GM21526 (cell line): ENCODE data around the gene DUSP16.
"Not testable (repeated sequence)": the region's sequence is repeated elsewhere in the genome, so short reads cannot be mapped to it uniquely, and the experiment has no call there.

ENCODE experiments used
- ATAC-seq: cut with Tn5 transposase; IDR thresholded peaks from one replicate; pipeline ENCODE4 v1.9.1; 2021; ENCODE audit warnings: moderate library complexity; ENCODE audit not compliant: unreplicated experiment, low FRiP score

The DUSP16 gene

DNA sequence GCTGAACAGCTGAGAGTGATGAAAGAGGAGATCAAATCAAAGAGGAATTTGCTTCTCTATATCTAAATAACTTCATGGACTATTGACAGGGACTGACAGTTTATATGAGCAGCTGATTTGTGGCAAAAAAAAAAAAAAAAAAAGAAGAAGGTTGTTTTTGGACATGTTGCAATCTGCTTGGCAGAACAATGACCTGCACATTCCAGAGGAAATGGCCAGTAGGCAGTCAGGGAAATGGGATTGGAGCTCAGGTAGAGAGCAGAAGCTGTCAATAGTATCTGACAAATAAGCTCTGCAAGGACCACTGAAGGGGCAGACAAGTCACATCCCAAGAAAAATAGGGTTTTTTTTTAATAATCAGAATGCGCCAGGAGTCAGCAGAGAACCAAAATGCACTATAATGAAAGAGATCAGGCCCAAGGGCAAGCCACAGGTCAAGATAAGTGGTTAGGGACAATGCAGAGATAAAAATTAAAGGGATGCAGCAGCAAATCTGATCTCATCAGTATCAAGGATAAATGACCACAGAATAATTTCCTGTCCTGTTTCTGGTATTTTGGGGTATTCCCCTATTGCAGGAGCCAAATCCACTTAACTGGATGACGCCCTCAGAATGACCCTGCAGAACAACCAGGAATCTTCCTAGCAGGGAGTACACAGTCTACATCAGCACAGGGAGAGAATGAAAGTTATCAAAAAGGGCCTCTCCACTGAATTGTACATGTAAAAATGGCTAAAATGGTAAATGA lies 22.6 kb upstream of the DUSP16 start:
- no peak for ATAC-seq

GRCh38 chr12:12583510-12584178 lies 21.0 kb upstream of the DUSP16 start:
- no peak for ATAC-seq

GRCh38 chr12:12582895-12583303 lies 20.2 kb upstream of the DUSP16 start:
- peak; percentile 88 for ATAC-seq

DNA sequence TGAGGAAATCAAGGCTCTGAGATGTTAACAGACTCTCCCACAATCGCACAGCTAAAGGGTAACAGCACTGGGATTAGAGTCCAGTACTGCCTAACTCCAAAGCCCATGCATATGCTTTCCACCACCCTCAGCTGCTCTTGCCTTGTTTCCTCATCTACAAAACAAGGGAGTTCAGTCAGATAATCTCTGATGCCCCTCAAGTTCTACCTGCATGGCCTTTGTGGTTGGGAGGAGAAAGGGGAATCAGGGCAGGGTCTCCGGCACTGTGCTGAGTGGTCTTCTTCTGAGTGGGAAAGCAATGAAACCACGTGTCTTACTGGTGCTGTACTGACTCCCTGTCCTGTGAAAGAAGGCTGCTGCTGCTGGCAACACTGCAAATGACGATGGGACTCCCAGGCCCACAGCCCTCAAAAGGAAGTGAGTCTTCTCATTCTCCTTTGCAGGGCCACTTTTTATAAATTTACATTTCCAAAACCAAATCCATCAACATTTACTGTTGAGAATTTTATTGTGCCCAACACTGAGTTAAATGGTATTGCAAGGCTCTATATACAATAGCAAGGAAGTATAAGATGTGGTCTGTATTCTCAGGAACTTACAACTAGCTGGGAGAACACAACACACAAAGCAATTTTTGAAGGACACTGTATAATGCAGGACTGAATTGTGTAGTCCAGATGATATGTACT lies 19.7 kb upstream of the DUSP16 start:
- peak; percentile 31 for ATAC-seq

DNA sequence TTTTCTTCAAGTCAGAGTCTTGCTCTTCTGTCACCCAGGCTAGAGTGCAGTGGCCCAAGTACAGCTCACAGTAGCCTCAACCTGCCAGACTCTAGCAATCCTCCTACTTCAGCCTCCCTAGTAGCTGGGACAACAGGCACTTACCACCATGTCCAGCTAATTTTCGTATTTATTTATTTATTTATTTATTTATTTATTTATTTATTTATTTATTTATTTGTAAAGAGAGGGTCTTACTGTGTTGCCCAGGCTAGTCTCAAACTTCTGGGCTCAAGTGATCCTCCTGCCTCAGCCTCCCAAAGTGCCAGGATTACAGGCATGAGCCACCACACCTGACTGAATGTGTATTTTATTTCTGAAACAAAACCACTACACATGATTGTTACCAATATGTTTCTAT lies 18.1 kb upstream of the DUSP16 start:
- ATAC-seq = not testable (repeated sequence)

DNA sequence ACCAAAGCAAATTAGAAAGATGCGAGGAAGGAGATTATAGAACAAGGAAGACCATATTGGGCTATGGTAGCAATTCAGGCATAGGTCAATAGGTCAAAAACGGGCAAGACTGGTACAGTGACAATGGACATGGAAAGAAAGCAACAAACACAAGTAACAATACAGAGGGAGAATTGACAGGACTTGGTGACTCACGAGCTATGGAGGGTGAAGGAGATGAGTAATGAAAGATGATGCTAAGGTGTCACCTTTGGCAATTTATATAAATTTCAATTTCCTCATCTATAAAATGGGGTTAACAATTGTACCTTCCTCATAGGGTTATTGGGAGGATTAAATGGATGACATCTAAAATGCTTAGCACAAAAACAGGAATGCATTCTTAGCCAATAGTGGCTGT lies 15.1 kb upstream of the DUSP16 start:
- ATAC-seq = no peak

DNA sequence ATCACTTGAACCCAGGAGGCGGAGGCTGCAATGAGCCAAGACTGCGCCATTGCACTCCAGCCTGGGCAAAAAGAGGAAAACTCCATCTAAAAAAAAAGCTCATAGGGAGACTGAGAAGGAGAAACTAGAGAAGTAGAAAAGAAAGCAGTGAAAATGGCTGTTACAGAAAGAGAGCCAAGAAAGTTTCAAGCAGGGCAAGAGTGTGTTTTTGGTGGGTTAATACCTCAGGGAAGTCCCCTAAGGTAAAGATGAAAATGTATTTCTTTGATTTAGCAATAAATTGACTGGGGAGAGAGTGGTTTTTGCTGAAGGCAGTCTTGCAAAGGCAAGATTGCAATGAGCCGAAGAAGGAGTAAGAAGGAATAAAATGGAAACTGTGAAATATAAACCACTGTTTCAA lies 10.0 kb upstream of the DUSP16 start:
- ATAC-seq = no peak

GRCh38 chr12:12565971-12566370 lies 3.3 kb upstream of the DUSP16 start:
- not testable (repeated sequence) for ATAC-seq

DNA sequence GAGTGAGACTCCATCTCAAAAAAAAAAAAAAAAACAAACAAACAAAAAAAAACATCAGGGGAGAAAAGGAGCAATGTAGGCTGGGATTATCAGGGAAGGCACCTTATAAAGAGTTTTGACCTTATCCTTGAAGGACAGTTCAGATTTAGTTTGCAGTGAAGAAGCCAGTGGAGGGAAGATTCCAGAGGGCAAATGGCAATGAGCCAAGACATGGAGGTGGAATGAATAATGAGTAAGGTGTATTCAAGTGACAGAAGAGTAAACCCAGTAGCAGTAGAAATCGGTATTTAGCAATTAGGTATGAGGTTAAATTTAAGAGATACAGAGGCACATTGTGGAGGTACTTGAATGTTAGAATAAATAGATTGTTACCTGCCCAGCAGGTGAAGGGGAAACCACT lies 2.2 kb upstream of the DUSP16 start:
- no peak for ATAC-seq

DNA sequence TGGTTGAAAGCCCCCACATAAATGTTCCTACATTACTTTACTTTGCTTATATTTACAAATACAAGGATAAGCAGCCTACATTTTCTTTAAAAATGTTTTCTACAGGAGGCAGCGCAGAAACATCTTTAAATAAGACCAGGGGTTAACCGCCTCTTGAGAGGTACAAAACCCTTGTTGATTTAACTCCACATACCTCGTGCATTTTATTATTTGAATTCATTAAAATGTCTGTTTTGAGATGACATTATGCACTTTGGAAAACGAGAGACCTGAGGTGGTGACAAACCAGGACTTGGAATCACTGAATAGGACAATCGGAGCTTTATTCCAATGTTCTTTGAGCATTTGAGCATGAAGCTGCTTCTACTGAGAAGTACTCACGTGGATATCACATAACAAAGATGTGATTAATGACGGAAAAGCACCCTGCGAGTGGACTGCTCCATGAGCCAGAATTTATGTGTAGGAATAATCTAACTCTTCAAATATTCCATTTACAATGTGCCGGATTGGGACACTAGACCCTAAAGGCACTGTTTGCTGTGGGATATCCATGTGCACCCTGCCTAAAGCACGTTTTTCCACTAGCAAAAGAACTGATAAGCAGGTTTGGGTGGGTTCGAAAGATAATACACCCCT lies 746 bp upstream of the DUSP16 start:
- no peak for ATAC-seq

DNA sequence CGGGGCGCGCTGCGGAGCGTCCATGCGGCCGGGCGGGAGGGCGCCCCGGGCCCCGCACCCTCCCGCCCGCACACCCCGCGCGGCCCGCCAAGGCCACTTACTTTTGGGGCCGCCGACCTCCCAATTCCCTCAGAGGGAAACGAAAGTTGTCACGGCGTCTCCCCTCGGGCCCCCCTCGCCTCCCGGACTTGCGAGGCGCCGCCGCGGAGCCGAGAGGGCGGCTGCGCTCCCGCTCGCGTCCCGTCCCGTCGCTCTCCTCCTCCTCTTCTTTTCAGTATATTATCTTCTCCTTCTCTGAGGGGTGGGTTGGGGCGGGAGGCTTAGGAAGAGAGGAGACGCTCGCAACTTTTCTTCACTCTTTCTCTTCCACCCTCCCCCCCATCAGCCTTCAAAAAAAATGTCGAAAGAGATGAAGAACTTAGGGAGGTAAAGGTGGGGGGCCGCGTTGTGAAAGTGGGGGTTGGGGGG lies 613 bp downstream of the DUSP16 start:
- ATAC-seq = no peak

- no peak for ATAC-seq
Measured at GRCh38 chr12:12561371-12562015, 1.2 kb downstream of the DUSP16 start.

DNA sequence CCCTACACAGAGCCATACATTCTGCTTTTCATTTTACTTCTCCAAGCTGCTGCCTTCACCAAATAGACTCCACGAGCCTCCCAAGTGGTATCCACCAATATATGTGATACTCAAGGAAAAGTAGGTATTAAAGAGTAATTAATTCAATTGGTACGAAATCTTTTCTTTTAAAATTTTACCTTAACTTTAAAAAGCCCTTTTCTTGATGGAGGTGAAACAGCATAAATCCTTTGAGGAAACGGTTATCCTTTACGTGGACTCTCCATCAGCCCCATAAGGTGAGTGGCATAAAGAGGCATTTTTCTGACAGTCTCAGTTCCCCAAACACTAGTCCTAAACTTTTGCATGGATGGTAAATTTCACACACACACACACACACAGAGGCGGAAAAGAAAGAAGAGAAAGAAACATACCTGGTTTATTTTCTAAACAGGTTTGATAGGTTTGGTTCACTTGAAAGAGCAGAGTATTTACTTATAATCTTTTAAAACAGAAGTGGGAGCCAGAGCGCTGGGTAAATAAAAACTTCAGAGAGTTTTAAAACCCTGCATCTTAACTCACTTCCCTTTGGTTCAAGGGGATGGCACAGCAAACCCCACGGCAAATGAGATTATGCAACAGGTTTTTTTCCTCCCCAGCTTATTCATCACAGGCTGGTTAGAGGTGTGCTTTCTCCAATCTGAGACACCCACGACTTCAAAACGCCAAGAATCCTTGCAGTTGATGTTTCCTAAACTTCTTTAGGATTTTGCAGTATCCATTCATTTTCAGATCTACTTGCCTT lies 1.9 kb downstream of the DUSP16 start:
- ATAC-seq = no peak

DNA sequence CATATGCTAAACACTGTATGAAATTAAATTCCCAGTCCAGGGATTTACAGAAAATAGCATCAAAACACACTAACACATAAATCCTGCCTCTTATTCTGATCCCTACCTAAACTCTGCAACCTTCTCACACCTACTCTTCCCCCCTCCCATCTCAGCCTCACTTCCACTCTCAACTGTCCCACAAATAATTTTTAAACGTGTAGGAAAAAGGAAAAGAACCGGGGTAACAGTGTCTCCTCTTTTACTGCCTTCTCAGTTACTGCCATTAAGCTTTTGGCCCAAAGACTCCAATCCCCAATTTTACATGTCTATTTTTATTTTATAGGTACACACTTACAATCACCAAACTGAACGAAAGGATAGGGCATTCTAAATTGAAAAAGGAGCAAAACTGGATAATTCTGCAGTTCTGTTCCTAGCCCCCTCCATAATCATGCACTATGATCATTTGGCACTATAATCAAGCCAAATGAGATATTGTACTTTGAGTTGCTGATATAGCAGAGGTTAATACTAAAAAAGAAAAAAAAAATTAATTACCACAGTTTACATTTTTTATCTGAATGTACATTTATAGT lies 2.9 kb downstream of the DUSP16 start:
- ATAC-seq = no peak

- ATAC-seq = no peak
Measured at GRCh38 chr12:12558291-12558690, 4.4 kb downstream of the DUSP16 start.

- ATAC-seq = no peak
Measured at GRCh38 chr12:12557733-12558132, 4.9 kb downstream of the DUSP16 start.

GRCh38 chr12:12555656-12556055 lies 7.0 kb downstream of the DUSP16 start:
- no peak for ATAC-seq

DNA sequence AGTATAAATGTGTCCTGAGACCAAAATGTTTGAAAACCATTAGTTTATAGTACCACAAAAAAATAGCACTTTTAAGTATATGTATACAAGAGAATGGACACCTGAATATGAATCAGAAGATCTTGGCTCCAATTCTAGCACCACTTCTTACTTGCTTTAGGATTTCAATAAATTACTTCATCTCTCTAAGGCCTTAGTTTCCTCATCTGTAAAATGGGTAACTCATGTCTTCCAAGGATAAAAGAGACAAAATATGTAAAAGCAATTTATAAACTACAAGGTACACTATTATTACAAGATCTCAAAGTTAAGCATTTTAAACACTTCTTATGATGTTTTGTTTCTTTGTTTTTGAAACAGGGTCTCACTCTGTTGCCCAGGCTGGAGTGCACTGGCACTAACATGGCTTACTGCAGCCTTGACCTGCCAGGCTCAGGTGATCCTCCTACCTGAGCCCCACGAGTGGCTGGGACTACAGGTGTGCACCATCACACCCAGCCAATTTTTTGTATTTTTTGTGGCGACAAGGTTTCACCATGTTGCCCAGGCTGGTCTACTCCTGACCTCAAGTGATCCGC lies 9.4 kb downstream of the DUSP16 start:
- no peak for ATAC-seq

- ATAC-seq = no peak
Measured at GRCh38 chr12:12551115-12551514, 11.5 kb downstream of the DUSP16 start.
